ENCODE data around the gene TMEM217.

- TF ChIP-seq, protein P1, sequence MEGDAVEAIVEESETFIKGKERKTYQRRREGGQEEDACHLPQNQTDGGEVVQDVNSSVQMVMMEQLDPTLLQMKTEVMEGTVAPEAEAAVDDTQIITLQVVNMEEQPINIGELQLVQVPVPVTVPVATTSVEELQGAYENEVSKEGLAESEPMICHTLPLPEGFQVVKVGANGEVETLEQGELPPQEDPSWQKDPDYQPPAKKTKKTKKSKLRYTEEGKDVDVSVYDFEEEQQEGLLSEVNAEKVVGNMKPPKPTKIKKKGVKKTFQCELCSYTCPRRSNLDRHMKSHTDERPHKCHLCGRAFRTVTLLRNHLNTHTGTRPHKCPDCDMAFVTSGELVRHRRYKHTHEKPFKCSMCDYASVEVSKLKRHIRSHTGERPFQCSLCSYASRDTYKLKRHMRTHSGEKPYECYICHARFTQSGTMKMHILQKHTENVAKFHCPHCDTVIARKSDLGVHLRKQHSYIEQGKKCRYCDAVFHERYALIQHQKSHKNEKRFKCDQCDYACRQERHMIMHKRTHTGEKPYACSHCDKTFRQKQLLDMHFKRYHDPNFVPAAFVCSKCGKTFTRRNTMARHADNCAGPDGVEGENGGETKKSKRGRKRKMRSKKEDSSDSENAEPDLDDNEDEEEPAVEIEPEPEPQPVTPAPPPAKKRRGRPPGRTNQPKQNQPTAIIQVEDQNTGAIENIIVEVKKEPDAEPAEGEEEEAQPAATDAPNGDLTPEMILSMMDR (tag by site-specific recombination; IDR thresholded peaks at IDR 0.05) = no peak
- TF ChIP-seq, protein P2, sequence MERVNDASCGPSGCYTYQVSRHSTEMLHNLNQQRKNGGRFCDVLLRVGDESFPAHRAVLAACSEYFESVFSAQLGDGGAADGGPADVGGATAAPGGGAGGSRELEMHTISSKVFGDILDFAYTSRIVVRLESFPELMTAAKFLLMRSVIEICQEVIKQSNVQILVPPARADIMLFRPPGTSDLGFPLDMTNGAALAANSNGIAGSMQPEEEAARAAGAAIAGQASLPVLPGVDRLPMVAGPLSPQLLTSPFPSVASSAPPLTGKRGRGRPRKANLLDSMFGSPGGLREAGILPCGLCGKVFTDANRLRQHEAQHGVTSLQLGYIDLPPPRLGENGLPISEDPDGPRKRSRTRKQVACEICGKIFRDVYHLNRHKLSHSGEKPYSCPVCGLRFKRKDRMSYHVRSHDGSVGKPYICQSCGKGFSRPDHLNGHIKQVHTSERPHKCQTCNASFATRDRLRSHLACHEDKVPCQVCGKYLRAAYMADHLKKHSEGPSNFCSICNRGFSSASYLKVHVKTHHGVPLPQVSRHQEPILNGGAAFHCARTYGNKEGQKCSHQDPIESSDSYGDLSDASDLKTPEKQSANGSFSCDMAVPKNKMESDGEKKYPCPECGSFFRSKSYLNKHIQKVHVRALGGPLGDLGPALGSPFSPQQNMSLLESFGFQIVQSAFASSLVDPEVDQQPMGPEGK (tag by site-specific recombination; IDR thresholded peaks at IDR 0.05) = no peak
- TF ChIP-seq ZNF558 (tag by site-specific recombination; IDR thresholded peaks at IDR 0.05) (no peak), ZNF324 (tag by site-specific recombination; IDR thresholded peaks at IDR 0.05) (no peak), ZNF785 (tag by site-specific recombination; IDR thresholded peaks at IDR 0.05) (no peak), YY1 (tag by site-specific recombination; IDR thresholded peaks at IDR 0.05) (no peak)
- TF ChIP-seq, protein P3, sequence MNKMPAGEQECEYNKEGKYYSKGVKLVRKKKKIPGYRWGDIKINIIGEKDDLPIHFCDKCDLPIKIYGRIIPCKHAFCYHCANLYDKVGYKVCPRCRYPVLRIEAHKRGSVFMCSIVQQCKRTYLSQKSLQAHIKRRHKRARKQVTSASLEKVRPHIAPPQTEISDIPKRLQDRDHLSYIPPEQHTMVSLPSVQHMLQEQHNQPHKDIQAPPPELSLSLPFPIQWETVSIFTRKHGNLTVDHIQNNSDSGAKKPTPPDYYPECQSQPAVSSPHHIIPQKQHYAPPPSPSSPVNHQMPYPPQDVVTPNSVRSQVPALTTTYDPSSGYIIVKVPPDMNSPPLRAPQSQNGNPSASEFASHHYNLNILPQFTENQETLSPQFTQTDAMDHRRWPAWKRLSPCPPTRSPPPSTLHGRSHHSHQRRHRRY (tag by site-specific recombination; IDR thresholded peaks at IDR 0.05) = no peak
These were observed 52.6 kb downstream of the TMEM217 start for GRCh38 chr6:37205175-37205996.
